Breast epithelium (tissue), 4 donors: ENCODE measurements around the gene IER5L. TPM values are rescaled to one million over a fixed set of nuclear protein-coding genes. Genes with fewer than 3 reads are reported as not detected.
A peak's percentile ranks its signal among the peaks of the same experiment; 100 is the strongest.

ENCODE experiments used
- DNase-seq, 2 donors: peaks; one replicate each; pipeline ENCODE4 v3.0.0-alpha.2; 2019; ENCODE audit warnings: low spot score in 2 of 2
- H3K27ac ChIP-seq, 2 donors: fragments of 200-600 bp; sonication (generic) in 1 of 2; one replicate each; pipeline ENCODE4 v1.5.1; 2016 to 2019; ENCODE audit warnings: mild to moderate bottlenecking in 1 of 2
- H3K27me3 ChIP-seq, 2 donors: fragments of 200-600 bp; sonication (generic) in 1 of 2; one replicate each; pipeline versions ENCODE4 v1.5.1 to v1.6.0; 2017 to 2019; ENCODE audit warnings: control low read depth in 1 of 2, mild to moderate bottlenecking in 1 of 2
- H3K36me3 ChIP-seq: fragments of 200-600 bp; one replicate; pipeline ENCODE4 v1.5.1; 2019
- H3K4me1 ChIP-seq, 2 donors: fragments of 200-600 bp; sonication (generic); one replicate each; pipeline ENCODE4 v1.5.1; 2016 to 2019; ENCODE audit warnings: control low read depth in 1 of 2
- H3K4me3 ChIP-seq, 3 donors: fragments of 200-600 bp; sonication (generic); 1 replicate in 2 of 3; 2 replicates in 1 of 3; pipeline ENCODE4 v1.5.1; 2016 to 2019; ENCODE audit warnings: mild to moderate bottlenecking in 3 of 3, moderate library complexity in 2 of 3
- H3K9me3 ChIP-seq, 2 donors: fragments of 200-600 bp; sonication (generic) in 1 of 2; one replicate each; pipeline ENCODE4 v1.5.1; 2016 to 2019; ENCODE audit warnings: control low read depth in 1 of 2
- CTCF ChIP-seq, 3 donors: fragments of 450-650 bp; IDR thresholded peaks; one replicate each; pipeline ENCODE4 v1.5.1; 2016 to 2017; ENCODE audit warnings: antibody characterized with exemption in 3 of 3, mild to moderate bottlenecking in 3 of 3, moderate library complexity in 3 of 3
- POLR2A ChIP-seq: fragments of 450-650 bp; IDR thresholded peaks from one replicate; pipeline ENCODE4 v1.6.1; 2016; ENCODE audit warnings: antibody characterized with exemption, mild to moderate bottlenecking, moderate library complexity
- POLR2AphosphoS5 ChIP-seq, 3 donors: sonication (generic); formaldehyde crosslinking; IDR thresholded peaks; one replicate each; pipeline ENCODE4 v1.6.1; 2017; ENCODE audit warnings: antibody characterized with exemption in 3 of 3
- intact Hi-C: fragments of 100-400 bp; cut with DNase I; formaldehyde crosslinking; loops from one replicate; pipeline ENCODE4 v1.15.1; 2023; ENCODE audit warnings: low total_unique reads
- total RNA-seq, 3 donors: library from RNA; depleted of rRNA; stranded (reverse); fragments of >200 nt; gene quantifications; one replicate each; pipeline ENCODE4 v1.1.0, GENCODE V29; 2016

The IER5L gene
- total RNA-seq, 3 donors from 2014 or later: 4.3 to 18.4 (median 18.1) TPM

GRCh38 chr9:129139233-129139992 is 38.6 kb downstream of the IER5L start:
- intact Hi-C loops: loop anchor here (2.0 kb wide), 1 partner anchor 471 kb away; no protein-coding TSS in a partner anchor
- H3K27ac ChIP-seq: peak overlapping the region; percentile 98 to 100
- H3K4me3 ChIP-seq: peak overlapping the region; percentile 36 to 59 (median 53)
- peak; percentile 75 to 87 for DNase-seq
- H3K9me3 ChIP-seq: no peaks in the 10 kb centered on the region
- H3K4me1 ChIP-seq: peaks cover 33 to 41% of the 10 kb centered on the region in 2 donors
- H3K27me3 ChIP-seq: no peaks in the 10 kb centered on the region
- no peaks in the 10 kb centered on the region for H3K36me3 ChIP-seq
- no peak for TF ChIP-seq POLR2A
- TF ChIP-seq CTCF (IDR thresholded peaks at IDR 0.05): peak; percentile 98 to 99 (median 99)
- TF ChIP-seq POLR2AphosphoS5 (IDR thresholded peaks at IDR 0.05): peak in 2 of 3 donors; percentile 43 to 54

GRCh38 chr9:129138476-129139232 is 39.4 kb downstream of the IER5L start:
- Histone ChIP-seq H3K4me3 (peak overlapping the region in 2 of 3 donors; percentile 36 to 59), H3K9me3 (no peaks in the 10 kb centered on the region), H3K36me3 (no peaks in the 10 kb centered on the region), H3K27ac (peak overlapping the region; percentile 98 to 100), H3K27me3 (no peaks in the 10 kb centered on the region), H3K4me1 (peaks cover 29 to 36% of the 10 kb centered on the region in 2 donors)
- DNase-seq: peak; percentile 31 to 68
- TF ChIP-seq POLR2A (no peak), POLR2AphosphoS5 (IDR thresholded peaks at IDR 0.05) (peak in 2 of 3 donors; percentile 18 to 81)
- intact Hi-C loops: loop anchor here (2.0 kb wide), 1 partner anchor 472 kb away; no protein-coding TSS in a partner anchor

GRCh38 chr9:129138144-129138462 is 40.0 kb downstream of the IER5L start:
- peaks cover 27 to 31% of the 10 kb centered on the region in 2 donors for H3K4me1 ChIP-seq
- intact Hi-C loops: loop anchor here (2.0 kb wide), 1 partner anchor 473 kb away; no protein-coding TSS in a partner anchor
- no peak for DNase-seq
- no peaks in the 10 kb centered on the region for H3K9me3 ChIP-seq
- TF ChIP-seq POLR2A (no peak), CTCF (IDR thresholded peaks at IDR 0.05) (no peak), POLR2AphosphoS5 (IDR thresholded peaks at IDR 0.05) (no peak)
- no peaks in the 10 kb centered on the region for H3K36me3 ChIP-seq
- peak overlapping the region; percentile 98 to 100 for H3K27ac ChIP-seq
- no peak overlapping the region for H3K4me3 ChIP-seq
- H3K27me3 ChIP-seq: no peaks in the 10 kb centered on the region

- Histone ChIP-seq H3K4me1 (peaks cover 23 to 25% of the 10 kb centered on the region in 2 donors), H3K27me3 (no peaks in the 10 kb centered on the region), H3K36me3 (no peaks in the 10 kb centered on the region), H3K9me3 (no peaks in the 10 kb centered on the region), H3K4me3 (no peak overlapping the region), H3K27ac (peak overlapping the region; percentile 98 to 100)
- no peak for TF ChIP-seq CTCF (IDR thresholded peaks at IDR 0.05)
- TF ChIP-seq POLR2A: no peak
- TF ChIP-seq POLR2AphosphoS5 (IDR thresholded peaks at IDR 0.05): no peak
- DNase-seq: no peak
- intact Hi-C loops: loop anchor here (2.0 kb wide), 1 partner anchor 473 kb away; no protein-coding TSS in a partner anchor
Measured at GRCh38 chr9:129137292-129138143, 40.5 kb downstream of the IER5L start.

- DNase-seq: no peak
- Histone ChIP-seq H3K27ac (no peak overlapping the region), H3K4me1 (peaks cover 13 to 15% of the 10 kb centered on the region in 2 donors), H3K36me3 (no peaks in the 10 kb centered on the region), H3K4me3 (no peak overlapping the region), H3K9me3 (no peaks in the 10 kb centered on the region), H3K27me3 (no peaks in the 10 kb centered on the region)
- intact Hi-C loops: no loop called here
- TF ChIP-seq CTCF (IDR thresholded peaks at IDR 0.05) (no peak), POLR2AphosphoS5 (IDR thresholded peaks at IDR 0.05) (no peak), POLR2A (no peak)
Measured at GRCh38 chr9:129136446-129137035, 41.5 kb downstream of the IER5L start.
